Heart right ventricle (tissue), 16 donors: Measurements from ENCODE around the gene EARS2. TPM values are rescaled to one million over a fixed set of nuclear protein-coding genes. Genes with fewer than 3 reads are reported as not detected.

ENCODE experiments used
- ATAC-seq, 8 donors: fragments of 200-7000 bp; cut with Tn5 transposase; one replicate each; pipeline ENCODE4 v1.9.1; 2020; ENCODE audit warnings: mild to moderate bottlenecking in 8 of 8, moderate library complexity in 8 of 8, moderate number of reproducible peaks in 1 of 8
- DNase-seq, 2 donors: peaks; one replicate each; pipeline ENCODE4 v3.0.0-alpha.2; 2020
- H3K27ac ChIP-seq, 10 donors: fragments of 200-600 bp; sonication (generic) in 2 of 10; one replicate each; pipeline versions ENCODE4 v1.5.0 to v1.8.0; 2020 to 2022; ENCODE audit warnings: mild to moderate bottlenecking in 3 of 10
- H3K27me3 ChIP-seq, 7 donors: fragments of 200-600 bp; one replicate each; pipeline ENCODE4 v1.8.0; 2021 to 2022; ENCODE audit warnings: mild to moderate bottlenecking in 2 of 7
- H3K36me3 ChIP-seq, 9 donors: fragments of 200-600 bp; sonication (generic) in 1 of 9; one replicate each; pipeline versions ENCODE4 v1.5.0 to v1.8.0; 2020 to 2022; ENCODE audit warnings: mild to moderate bottlenecking in 2 of 9
- H3K4me1 ChIP-seq, 9 donors: fragments of 200-600 bp; sonication (generic) in 1 of 9; one replicate each; pipeline versions ENCODE4 v1.5.0 to v1.8.0; 2020 to 2022; ENCODE audit warnings: mild to moderate bottlenecking in 4 of 9
- H3K4me3 ChIP-seq, 10 donors: fragments of 200-600 bp; sonication (generic) in 2 of 10; one replicate each; pipeline versions ENCODE4 v1.5.0 to v1.8.0; 2020 to 2022; ENCODE audit warnings: mild to moderate bottlenecking in 7 of 10, moderate library complexity in 2 of 10
- H3K9me3 ChIP-seq, 11 donors: fragments of 200-600 bp in 10 of 11; sonication (generic) in 2 of 11; one replicate each; pipeline versions ENCODE4 v1.5.0 to v1.8.0; 2013 to 2022; ENCODE audit warnings: mild to moderate bottlenecking in 2 of 11, control low read depth in 1 of 11, moderate library complexity in 1 of 11
- WGBS, 2 donors: extraction: QIAGEN DNeasy Blood & Tissue Kit; methylation state at CpG; one replicate each; pipeline ENCODE4 v1.1.7; 2013; ENCODE audit warnings: inconsistent platforms in 1 of 2; 5-methylcytosine and 5-hydroxymethylcytosine counted together
- intact Hi-C, 10 donors: fragments of 100-400 bp; cut with DNase I; formaldehyde crosslinking; loops; one replicate each; pipeline versions ENCODE4 v1.11.1 to v1.14.2; 2022
- polyA plus RNA-seq, 2 donors: library from polyadenylated mRNA; stranded (reverse); fragments of 200-250 nt; gene quantifications; one replicate each; pipeline ENCODE4 v1.2.3, GENCODE V29; 2013
- total RNA-seq, 10 donors: library from RNA; stranded (reverse); fragmentation: NEBNext Ultra II Directional in 3 of 10; extraction: Animal tissue kit (Norgen Biotek cat#: 25700) in 3 of 10; gene quantifications; one replicate each; pipeline versions ENCODE4 v1.2.1 to v1.2.4, GENCODE V29; 2021 to 2023
- TF ChIP-seq, protein P1 (sequence below), 9 donors: fragments of 200-600 bp; sonication (generic) in 2 of 9; IDR thresholded peaks; one replicate each; pipeline versions ENCODE4 v1.5.0 to v1.8.0; 2021 to 2022; ENCODE audit warnings: antibody characterized with exemption in 9 of 9, mild to moderate bottlenecking in 5 of 9, moderate library complexity in 1 of 9
- donor health status: Arrhythmogenic right ventricular cardiomyopathy.
- donor health status: ischemic (EF 13 %, LVEDD 7.1; RV severe dilation, severe dysfunction).
- donor health status: healthy with polysubstance abuse.
- donor health status: DM: no; HTN: yes; CAD: no.
- donor health status: DM: no; HTN: no; CAD: no.
- donor health status: ischemic (EF 25% LVEDD 6.9; RV normal size, moderate dysfunction).
- donor health status: ischemic (EF 25% LVEDD 5.7; RV mildly dilated, moderate dysfunction).
- donor health status: healthy.
- donor health status: DM: yes; HTN: yes; CAD: no.
- donor health status: Ischemic cardiomyopathy.
- donor health status: ischemic (EF 35%, LVEDD 5.7; RV mildly dilated, moderate dysfunction).
- donor health status: nonischemic (EF 11% LVEDD 7.7; RV severe dilation, severe dysfunction).
- donor health status: DM: yes; HTN: yes; CAD: no.
- donor health status: PGD.
- donor health status: ischemic (EF 29% LVEDD 5.4; RV normal size, mild dysfunction).
- donor health status: nonischemic (EF 23%, LVEDD 6.1; RV moderate dilation, normal function).

EARS2 gene
- total and polyA plus RNA-seq, 12 donors, result 13.7 to 28.7 (median 21.7) TPM

DNA sequence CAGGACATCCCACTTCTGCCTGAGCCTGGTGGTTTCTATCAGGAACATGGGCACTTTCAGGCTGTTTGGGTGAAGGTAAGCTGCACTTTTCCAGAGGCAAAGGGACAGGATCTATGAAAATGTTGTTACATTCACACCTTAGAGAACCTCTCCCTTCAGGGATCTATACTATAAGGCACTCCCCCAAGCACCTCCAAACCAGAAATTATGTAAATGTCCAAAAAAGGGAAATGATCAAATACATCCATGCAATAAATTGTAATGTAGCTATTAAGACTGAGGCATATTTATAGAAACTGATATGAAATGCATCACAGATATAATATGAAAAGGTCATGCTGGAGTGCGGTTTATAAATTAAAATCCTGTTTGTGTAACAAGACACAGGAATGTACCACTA lies 80.9 kb downstream of the EARS2 start:
- DNase-seq (no peak), ATAC-seq (no peak)
- Histone ChIP-seq H3K27me3 (no peaks in the 10 kb centered on the region), H3K9me3 (no peaks in the 10 kb centered on the region), H3K36me3 (peaks cover 0 to 100% (median 62%) of the 10 kb centered on the region in 9 donors), H3K4me3 (no peak overlapping the region), H3K27ac (no peak overlapping the region), H3K4me1 (no peaks in the 10 kb centered on the region)
- intact Hi-C loops, result no loop called here
- 83 to 95% methylated on average over 1 of the region's 1 CpG for WGBS, 2 donors
- TF ChIP-seq, protein P1, sequence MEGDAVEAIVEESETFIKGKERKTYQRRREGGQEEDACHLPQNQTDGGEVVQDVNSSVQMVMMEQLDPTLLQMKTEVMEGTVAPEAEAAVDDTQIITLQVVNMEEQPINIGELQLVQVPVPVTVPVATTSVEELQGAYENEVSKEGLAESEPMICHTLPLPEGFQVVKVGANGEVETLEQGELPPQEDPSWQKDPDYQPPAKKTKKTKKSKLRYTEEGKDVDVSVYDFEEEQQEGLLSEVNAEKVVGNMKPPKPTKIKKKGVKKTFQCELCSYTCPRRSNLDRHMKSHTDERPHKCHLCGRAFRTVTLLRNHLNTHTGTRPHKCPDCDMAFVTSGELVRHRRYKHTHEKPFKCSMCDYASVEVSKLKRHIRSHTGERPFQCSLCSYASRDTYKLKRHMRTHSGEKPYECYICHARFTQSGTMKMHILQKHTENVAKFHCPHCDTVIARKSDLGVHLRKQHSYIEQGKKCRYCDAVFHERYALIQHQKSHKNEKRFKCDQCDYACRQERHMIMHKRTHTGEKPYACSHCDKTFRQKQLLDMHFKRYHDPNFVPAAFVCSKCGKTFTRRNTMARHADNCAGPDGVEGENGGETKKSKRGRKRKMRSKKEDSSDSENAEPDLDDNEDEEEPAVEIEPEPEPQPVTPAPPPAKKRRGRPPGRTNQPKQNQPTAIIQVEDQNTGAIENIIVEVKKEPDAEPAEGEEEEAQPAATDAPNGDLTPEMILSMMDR (IDR thresholded peaks at IDR 0.05), result no peak

Other genes starting within 250 kb of the EARS2 start
- 10 to 100 TPM; 10.9 to 15.5 (median 12.9) TPM for gene COG7, start 104.2 kb downstream of the EARS2 start, total RNA-seq
- gene COG7, start 104.2 kb downstream of the EARS2 start, polyA plus RNA-seq, result 10 to 100 TPM; 12.0 to 28.1 TPM
- gene GGA2, start 46.9 kb downstream of the EARS2 start, total RNA-seq, result 10 to 100 TPM; 32.6 to 52.9 (median 40.6) TPM
- 10 to 100 TPM; 12.2 to 21.7 TPM for gene GGA2, start 46.9 kb downstream of the EARS2 start, polyA plus RNA-seq
- gene UBFD1, start 377 bp upstream of the EARS2 start, total RNA-seq, result 10 to 100 TPM; 40.1 to 77.3 (median 50.7) TPM
- 10 to 100 TPM; 12.4 to 20.6 TPM for gene UBFD1, start 377 bp upstream of the EARS2 start, polyA plus RNA-seq
- gene NDUFAB1, start 39.0 kb upstream of the EARS2 start, total RNA-seq, result 100 to 1,000 TPM; 338 to 592 (median 433) TPM
- gene NDUFAB1, start 39.0 kb upstream of the EARS2 start, polyA plus RNA-seq, result 100 to 1,000 TPM; 211 to 422 TPM
- 1 to 10 TPM; 2.5 to 6.1 (median 4.7) TPM for gene PALB2, start 84.0 kb upstream of the EARS2 start, total RNA-seq
- 1 to 10 TPM; 3.4 to 8.6 TPM for gene PALB2, start 84.0 kb upstream of the EARS2 start, polyA plus RNA-seq
- gene DCTN5, start 84.1 kb upstream of the EARS2 start, total RNA-seq, result 10 to 100 TPM; 36.9 to 50.4 (median 42.6) TPM
- 10 to 100 TPM in 1 of 2 donors, 1 to 10 TPM in 1; 5.9 to 17.5 TPM for gene DCTN5, start 84.1 kb upstream of the EARS2 start, polyA plus RNA-seq
- gene PLK1, start 121.5 kb upstream of the EARS2 start, total RNA-seq, result 1 to 10 TPM in 4 of 10 donors, under 1 TPM in 6; 0.32 to 6.0 (median 0.97) TPM
- gene PLK1, start 121.5 kb upstream of the EARS2 start, polyA plus RNA-seq, result 1 to 10 TPM in 1 of 2 donors, under 1 TPM in 1; 0.87 to 1.2 TPM
- under 1 TPM in 2 of 10 donors, not detected in 8; 0.32 to 0.34 TPM for gene ERN2, start 155.9 kb upstream of the EARS2 start, total RNA-seq
- not detected for gene ERN2, start 155.9 kb upstream of the EARS2 start, polyA plus RNA-seq
- not detected for gene CHP2, start 197.7 kb upstream of the EARS2 start, total RNA-seq
- under 1 TPM in 1 of 2 donors, not detected in 1; 0.01 TPM for gene CHP2, start 197.7 kb upstream of the EARS2 start, polyA plus RNA-seq